Glomerular endothelial cell (primary cell): ENCODE results near the gene ADAM22. TPM values are rescaled to one million over a fixed set of nuclear protein-coding genes. Genes with fewer than 3 reads are reported as not detected.
A peak's percentile ranks its signal among the peaks of the same experiment; 100 is the strongest.

Source experiments
- DNase-seq: peaks from one replicate; pipeline ENCODE4 v3.0.0-alpha.2; 2011; ENCODE audit warnings: low read depth, low spot score; ENCODE audit errors: extremely low read depth
- total RNA-seq: library from RNA; depleted of rRNA; stranded (reverse); fragments of >200 nt; gene quantifications from 2 replicates; pipeline ENCODE4 v1.2.3, GENCODE V29; 2015

The ADAM22 gene
- total RNA-seq, 1 donor from 2014 or later = 1.1 TPM

DNA sequence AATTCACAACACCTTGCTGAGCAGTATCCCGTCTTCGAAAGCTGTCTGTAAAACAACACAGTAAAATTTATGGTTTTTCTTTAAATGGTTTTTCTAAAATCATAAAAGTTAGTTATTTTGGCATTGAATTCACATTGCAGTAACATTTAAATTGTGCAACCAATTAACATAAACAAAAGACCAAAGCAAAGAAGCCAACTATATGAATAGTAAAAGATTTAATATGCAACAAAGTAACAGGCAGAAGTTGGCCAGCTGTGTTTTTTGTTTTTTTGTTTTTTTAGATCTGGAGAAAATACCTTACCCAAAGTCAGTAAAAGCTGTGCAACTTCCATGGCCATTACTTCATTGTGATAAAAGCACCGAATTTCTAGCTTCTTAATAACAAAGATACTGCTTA, 274.5 kb downstream of the ADAM22 start:
- DNase-seq = no peak

DNA sequence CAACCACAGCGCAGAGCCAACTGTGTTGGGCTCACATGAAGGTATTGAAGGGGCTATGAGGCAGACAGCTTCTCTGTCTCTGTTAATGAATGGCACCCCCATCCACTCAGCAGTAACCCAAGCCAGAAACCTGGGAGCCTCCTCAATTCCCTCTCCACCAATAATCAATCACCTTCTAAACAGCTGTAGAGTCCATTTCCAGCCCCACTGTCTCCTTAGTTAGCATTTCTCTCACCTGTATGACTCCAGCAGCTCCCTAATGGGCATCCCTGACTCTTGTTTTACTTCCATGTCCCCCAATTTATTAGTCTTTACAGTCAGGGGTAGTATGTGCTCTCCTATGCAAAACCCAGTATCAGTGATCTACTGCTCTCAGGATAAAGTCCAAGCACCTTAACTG, 278.9 kb downstream of the ADAM22 start:
- no peak for DNase-seq

DNA sequence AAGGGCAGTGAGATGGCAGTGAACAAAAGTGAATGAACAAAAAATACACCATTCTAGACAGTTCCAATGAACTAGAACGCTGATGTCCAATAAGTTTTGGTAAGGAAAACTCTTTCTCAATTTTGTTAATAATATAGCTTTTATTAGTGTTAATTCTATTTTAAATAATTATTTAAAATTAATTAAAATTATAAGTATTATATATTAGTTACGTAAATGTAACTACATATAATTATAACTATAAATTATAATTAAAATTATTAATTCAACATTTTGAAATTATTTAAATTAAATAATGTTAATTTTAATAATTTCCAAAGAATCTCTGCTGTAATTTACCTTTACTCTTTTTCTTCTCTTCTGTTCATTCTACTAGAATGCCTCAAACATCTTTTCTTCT, 280.4 kb downstream of the ADAM22 start:
- no peak for DNase-seq

DNA sequence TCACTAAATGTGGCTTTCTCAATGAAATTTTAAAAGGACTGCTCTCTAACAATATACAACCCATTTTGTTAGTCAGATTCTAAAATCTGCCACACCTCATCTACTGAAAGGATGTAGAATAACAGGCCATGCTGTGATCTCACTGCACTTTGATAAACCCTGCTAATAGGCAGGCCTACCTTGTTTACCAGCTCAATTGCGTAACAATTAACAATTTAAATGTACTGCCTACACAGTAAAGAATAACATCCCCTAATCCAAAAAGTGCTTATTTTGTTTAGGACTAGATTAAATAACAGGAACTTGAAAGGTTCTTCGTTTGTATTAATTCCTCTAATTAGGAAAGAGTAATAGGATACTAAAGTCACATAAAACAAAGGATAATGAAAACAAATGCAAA, 281.2 kb downstream of the ADAM22 start:
- DNase-seq = no peak

DNA sequence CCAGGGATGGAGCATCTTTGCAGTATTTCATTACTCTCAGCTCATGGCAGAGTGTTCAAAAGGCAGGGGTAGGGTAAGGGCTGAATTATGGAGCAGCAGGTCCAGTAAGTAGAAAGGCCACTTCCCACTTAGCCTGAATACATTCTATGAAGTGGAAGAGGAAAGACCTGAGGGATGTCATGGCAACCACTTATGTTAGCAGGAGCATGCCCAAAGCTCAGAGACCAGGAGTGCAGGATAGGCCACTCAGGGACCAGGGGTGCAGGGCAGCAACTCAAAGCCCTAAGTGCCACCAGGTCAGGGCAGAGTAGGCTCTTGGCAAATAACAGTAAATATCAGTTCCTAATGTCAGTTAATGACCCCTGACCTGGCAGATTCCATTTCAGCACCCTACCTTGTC, 282.2 kb downstream of the ADAM22 start:
- DNase-seq = no peak

DNA sequence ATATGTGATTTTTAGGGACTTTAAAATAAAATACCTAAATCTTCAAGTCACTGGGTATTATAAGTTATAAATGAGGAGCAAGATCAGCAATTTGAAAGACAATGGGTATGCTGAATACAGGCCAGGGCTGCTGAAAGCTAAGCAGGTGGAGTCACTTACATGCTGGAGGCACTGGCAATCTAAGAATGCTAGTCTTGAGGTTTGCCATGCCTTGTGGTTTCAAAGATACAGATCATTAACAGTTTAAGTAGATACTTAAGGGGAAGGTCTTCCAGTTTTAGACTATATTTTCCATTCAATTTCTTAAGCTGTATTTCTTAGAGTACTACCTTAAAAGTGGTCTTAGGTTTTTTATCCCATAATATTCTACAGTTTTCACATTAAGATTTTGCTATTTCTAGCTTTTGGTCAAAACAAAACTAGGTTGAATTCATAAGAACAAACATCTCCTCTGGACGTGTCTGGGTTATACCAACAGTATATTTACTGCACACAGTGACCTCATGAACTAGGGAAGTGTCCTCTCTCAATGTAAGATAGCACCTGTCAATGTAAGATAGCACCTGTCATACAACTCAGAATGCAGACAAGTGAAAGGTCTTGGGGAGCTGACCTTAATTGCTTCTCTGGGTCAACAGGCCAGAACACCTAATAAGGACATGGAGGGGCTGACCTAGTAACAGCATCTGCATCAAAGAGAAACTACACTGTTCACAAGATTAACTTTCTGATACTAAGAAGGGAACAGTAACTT, 283.8 kb downstream of the ADAM22 start:
- no peak for DNase-seq

DNA sequence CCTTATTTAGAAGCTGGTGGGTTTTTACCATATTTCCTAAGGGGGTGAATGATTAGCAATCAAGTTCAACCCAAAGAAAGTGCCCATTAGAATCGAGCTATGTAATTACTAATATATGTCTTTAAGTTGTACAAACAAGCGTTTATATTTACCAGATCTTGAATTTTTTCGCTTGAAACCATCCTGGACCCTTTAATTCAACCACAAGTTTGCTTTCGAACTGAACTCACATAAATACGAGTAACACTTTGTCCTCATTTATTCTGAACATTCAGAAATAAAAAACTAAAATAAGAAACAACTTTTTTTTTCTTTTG, 284.3 kb downstream of the ADAM22 start:
- DNase-seq = no peak

DNA sequence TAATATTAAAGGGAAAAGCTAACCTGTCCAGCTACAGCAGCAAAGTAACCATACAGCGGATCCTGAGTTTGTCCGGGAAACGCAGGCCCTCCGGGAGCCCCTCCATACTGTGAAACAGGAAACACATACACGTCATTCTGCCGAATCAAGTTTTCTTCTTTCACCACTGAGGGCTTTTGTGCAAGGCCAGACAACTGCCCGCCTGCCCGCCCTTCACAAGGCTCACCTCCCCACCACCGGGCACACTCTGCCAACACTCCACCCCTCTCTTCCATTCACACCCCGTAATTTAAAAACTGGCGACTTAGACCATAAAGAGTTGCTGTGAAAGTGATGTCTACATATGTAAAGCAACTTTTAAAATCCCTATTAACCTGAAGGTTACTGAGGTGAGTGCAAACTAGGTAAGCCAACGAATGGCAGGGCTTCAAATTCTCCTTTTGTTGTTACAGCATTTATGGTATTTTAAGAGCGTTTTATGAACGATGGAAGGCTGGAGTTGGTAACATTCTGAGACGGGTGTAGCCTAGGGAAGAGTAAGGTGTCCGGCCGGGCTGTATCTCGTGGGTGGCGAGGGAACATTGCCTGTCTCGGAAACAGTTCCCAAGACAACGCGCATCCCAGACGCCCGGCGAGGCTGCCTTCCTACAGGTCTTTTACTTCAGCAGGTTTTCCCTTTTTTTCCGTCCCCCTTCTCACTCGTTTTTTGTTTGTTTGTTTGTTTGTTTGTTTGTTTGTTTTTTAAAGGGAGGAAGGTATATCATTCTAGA, 285.0 kb downstream of the ADAM22 start:
- DNase-seq = no peak

DNA sequence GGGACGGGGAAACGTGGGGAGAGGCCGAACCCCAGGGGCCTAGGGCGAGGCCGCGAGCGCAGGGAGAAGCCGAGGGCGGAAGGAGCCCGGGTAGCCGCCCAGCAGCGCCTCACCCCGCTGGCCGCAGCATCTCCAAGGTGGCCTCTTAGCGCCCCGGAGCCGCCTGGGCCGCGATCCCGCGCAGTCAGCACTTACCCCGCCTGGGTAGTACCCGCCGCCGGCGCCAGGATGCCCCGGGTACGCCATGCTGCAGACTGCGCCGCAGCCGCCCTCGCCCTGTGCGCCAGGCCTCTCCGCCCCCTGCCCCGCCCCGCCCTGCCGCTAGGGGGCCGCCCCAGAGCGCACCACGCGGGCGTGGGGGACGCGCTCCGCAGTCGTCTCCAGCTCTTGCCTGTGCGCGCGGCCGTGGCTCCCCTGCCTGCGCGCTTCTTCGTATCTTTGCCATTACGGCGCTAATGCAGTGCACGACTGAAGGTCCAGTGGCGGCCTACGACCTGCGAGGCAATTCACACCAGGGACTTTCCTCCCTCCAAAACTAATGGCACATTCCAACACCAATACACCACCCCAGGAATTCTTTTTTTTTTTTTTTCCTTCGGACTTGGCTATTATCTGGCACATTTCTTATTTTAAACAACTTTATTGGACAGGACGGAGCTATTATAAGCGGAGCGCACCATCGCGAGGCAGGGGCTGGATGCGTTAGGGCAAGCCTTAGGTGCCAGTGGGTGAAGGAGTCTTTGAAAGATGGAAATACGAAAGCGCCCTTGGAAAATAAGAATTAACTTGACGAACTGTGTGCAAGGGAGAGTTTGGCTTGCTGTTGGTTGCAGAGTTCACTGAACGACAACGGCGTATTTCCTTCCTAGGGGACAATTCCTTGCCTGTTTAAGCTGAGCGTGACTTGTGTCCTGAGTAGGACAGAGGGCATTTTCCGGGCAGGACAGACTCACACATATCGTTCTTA, 286.0 kb downstream of the ADAM22 start, which contains the start of gene SRI:
TSS of gene SRI (minus strand) at position 258 of the 967 bp plus-strand sequence. CDS start at position 246, 12 bp downstream.
- DNase-seq = peak; percentile 67

DNA sequence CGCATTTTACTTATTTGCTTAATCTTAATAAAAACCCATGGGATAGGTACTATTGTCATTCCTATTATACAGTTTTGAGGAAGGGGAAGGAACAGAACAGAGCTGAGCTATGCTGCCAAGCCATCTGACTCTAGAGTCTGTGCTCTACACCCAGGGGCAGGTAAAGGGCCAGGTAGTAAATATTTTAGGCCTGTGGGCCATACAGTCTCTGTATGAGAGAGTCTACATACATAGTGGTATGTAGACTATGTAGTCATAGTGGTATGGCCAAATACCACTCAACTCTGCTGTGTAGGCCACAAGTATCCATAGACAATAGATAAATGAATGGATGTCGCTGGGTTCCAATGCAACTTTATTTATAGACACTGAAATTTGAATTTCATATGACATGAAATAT, 289.2 kb downstream of the ADAM22 start:
- DNase-seq = no peak

DNA sequence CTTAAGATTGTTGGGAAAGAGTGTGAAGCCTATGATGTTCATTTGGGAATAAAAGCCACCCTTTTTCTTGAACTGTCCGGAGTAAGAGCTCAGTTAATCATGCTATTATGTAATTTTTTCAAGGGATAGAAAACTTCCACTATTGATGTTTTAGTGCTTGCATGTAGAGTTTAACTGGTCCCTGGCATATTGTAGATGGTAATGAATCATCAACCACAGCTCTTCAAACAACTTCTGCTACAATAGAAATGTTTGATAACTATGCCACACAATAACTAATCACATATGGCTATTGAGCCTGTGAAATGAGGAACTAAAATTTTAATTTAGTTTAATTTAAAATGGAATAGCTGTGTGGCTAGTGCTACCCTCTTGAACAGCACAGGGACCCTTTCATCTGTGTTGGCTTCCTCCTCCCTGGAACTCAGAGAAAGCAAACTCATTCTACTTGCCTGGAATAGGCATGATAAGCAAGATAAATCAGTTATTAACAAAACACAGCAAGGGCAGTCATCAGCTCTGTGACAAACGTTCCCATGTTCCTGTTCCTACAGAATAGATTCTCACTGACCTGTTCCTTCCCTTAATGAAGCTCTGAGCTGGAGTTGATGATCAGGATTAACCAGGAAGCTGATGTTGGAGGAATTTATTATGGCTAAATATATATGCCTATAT, 290.7 kb downstream of the ADAM22 start:
- DNase-seq = no peak

DNA sequence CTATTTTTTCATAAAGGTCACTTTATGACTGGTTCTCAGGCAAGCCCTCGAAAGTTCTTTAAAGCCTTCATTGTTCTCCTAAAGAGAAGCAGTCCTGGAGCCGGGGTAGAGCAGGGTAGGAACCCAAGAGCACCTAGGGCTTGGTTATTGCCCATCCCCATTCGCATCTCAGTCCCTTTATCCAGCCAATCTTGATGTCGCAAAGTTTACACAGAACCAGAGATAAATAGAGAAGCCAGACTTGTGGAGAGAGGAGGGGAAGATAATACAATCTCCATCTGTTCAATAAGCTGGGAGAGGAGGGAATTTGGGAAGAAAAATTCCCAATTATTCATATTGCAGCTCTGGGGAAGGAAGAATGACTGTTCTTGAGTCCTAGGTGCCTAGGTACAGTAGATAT, 292.1 kb downstream of the ADAM22 start:
- no peak for DNase-seq

DNA sequence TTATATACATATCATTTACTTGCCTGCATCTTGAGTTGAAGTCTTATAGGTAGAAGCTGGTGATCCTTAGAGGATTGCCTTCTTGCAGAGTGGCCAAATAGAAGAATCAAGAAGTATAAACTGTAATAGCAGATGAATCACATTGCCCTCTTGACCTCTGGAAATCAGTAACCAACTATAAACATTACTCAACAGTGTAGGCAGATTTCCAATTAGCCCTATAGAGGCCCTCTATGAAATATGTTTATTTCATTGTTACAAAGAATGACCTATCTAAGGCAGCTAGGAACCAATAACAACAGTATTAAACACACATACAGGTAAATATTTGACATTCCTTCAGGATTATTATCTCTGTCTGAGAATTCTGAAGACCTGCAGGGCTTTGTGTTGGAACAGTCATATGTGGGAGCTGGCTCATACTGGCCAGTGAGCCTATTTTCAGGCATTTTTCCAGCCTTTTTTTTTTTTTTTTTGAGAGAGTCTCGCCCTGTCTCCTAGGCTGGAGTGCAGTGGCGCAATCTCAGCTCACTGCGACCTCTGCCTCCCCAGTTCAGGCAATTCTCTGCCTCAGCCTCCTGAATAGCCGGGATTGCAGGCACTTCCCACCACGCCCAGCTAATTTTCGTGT, 292.9 kb downstream of the ADAM22 start:
- no peak for DNase-seq

DNA sequence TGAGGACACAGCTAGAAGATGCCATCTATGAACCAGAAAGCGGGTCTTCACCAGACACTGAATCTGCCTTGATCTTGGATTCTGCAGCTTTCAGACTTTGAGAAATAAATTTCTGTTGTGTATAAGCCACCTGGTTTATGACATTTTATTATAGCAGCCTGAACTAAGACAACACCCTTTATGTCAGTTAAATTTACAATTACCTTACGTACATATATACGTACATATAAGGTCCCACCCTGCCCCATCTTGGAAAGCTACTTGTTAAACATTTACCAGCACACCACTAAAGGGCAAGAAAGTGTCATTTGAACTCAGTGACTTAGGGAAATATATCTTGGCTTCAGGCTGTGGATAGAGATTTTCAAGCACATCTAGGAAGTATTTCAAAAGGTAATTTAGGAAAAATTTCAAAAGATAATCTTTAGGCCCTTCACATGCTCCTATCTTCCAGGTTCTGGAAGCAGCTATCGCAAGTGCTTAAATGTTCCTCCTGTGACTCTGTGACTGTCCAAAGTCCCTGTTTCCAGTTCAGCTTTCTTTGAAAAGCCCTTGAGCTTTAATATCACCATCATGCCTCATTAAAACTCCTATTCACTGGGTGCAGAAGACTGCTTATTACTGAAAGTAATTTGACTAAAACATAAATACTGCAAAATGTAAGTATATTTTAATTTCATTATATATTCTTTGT, 295.4 kb downstream of the ADAM22 start:
- DNase-seq = no peak

DNA sequence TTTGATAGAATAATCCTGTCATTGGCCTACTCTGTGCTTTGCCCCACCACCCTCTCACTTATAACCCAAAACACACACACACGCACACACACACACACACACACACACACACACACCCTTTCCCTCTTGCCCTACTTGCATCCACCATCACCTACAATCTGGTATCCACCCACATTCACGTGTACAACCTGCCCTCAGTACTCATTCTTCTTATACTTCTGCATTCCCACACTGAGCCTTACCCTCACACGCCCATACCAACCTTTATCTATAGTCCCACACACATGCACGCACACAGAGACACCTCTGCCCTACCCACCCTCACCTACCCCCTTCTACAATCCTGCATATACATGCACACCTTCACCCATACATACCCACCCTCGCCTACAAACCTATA, 296.6 kb downstream of the ADAM22 start:
- DNase-seq = no peak

DNA sequence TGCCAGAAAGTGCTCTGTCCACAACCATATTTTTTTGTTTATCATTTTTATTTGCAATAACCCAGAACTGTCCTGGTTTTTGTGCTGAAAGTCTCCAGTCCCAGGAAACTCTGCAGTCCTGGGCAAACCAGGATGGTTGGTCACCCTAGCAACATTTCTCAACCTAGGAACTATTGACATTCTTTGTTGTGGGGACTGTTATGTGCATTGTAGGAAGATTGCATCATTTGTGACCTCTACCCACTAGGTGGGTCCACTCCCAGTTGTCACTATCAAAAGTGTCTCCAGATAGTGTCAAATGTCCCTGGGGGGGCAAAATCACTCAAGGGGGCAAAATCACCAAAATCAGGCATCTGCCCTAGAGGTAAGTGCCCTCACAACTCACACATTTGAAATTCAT, 299.8 kb downstream of the ADAM22 start:
- no peak for DNase-seq

DNA sequence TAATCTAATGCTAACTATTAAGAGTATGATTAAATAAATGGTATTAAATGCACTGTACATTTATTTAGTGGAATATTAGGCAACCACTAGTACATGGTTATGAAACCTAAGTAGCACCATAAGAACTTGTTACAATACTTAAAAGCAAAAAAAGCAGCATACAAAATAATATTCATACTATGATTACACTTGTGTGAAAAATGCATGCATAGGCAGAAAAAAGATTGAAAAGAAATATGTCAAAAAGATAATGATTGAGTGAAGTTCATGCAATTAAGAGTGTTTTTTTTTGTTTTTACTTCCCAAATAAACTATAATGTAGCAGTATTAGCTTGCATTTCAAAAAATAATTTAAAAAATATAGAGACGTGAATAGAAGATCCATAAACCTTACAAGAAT, 305.8 kb downstream of the ADAM22 start:
- DNase-seq = no peak

DNA sequence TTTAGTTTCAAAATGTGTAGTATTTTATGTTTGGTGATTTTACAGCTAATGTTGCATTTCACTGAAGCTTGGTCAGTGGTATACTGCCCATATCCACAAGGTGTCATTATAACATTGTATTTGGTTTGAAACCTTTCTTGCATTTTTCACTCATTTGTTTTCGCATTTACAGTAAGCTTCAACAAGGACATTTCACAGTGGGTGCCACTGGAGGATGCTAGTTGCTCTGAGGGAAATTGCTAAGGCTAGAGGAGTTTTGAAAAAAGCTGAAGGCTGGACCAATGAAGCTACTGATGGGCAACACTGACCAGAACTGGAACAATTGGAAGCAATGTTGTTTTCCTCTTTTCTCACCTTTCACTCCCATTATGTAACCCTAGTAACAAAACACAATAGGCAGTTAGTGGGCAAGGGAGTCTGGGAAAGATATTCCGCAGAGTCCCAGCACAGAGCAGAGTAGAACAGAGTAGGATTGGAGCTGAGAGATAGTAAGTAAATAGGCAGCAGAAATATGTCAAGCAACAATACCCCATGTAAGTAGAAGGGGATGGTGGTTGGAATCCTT, 309.4 kb downstream of the ADAM22 start:
- peak; percentile 36 for DNase-seq

DNA sequence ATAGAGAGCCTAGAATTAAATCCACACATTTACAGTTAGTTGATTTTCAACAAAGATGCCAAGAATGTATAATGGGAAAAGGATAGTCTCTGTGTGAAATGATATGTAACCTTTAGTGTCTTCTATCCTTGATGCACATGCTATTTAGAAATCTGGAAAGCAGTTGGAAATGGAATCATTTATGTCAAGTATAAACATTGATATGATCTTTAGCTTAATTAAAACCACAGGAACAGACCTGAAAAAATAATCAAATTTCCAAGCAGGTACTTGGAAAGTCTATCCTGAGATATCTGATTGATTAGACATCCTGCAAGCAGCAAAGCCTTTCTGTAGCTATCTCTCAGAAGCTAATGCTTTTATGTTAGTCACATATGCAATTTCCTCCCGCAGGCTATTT, 310.2 kb downstream of the ADAM22 start:
- DNase-seq = no peak
